Smooth muscle cell of the brain vasculature (primary cell): ENCODE results near the gene HCST.
"Not testable (repeated sequence)": the region's sequence is repeated elsewhere in the genome, so short reads cannot be mapped to it uniquely, and the experiment has no call there.

ENCODE experiments used
- DNase-seq: peaks from one replicate; pipeline ENCODE4 v3.0.0-alpha.2; 2012; ENCODE audit warnings: low read depth, low spot score

The HCST gene

DNA sequence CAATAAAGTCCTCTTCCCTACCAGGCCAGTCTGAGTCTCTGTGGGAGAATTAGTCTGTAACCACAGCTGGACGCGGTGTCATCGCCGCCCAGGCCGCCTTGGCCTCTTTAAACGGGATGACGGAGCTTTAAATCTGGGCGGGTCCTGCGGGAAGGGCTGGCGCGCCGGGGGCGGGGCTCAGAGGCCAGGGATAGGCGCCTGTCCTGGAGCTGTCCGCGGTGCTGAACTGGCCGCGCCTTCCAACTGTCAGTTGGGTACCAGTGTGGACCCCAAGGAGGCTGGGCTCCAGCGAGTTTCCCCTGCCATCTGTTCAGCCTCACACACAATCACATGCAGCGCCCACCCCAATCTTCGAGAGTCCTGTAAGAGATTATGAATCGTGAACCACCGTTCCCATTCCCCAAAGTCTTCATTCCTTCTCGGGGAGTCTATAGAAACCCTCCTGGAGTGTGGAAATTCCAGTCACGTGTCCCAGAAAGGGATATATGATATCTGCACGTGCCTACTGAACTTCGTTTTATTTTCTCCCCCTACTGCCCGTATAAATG is 22.5 kb upstream of the HCST start:
- peak; percentile 55 for DNase-seq

- peak; percentile 37 for DNase-seq
Observed at GRCh38 chr19:35882114-35882832, 20.1 kb upstream of the HCST start.

DNA sequence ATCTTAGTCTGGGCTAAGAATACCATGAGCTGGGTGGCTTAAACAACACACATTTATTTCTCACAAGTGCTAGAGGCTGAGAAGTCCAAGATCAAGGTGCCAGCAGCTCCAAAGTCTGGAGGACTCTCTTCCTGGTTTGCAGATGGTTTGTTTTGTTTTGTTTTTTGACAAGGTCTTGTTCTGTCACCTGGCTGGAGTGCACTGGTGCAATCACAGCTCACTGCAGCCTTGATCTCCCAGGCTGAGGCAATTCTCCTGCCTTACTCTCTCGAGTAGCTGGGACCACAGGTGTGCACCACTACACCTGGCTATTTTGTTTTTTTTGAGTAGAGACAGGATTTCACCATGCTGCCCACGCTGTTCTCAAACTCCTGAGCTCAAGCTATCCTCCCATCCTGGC is 18.4 kb upstream of the HCST start:
- no peak for DNase-seq

DNA sequence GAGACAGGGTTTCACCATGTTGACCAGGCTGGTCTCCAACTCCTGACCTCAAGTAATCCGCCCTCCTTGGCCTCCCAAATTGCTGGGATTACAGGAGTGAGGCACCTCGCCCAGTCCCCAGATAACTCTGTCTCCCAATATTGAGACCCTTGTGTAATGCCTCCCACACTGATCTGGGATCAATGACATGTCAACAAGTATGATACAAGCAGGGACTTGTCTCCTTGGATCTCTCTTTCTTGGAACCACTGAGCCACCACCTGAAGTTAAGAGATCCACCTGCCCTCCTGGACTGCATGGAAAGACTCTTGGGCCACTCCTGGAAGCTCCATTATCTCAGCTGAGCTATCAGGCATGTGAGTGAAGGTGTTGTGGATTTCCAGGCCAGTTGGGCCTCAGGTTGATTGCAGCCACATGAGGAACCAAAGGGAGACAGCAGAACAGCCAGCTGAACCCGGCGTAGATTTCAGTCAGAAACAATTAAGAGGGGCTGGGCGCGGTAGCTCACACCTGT is 17.0 kb upstream of the HCST start:
- DNase-seq, result no peak

- DNase-seq, result no peak
Observed at GRCh38 chr19:35885904-35886303, 16.4 kb upstream of the HCST start.

GRCh38 chr19:35887197-35887596 is 15.1 kb upstream of the HCST start:
- no peak for DNase-seq

- DNase-seq, result no peak
Observed at GRCh38 chr19:35888398-35888797, 13.9 kb upstream of the HCST start.

GRCh38 chr19:35889370-35890112 is 12.8 kb upstream of the HCST start:
- no peak for DNase-seq

DNA sequence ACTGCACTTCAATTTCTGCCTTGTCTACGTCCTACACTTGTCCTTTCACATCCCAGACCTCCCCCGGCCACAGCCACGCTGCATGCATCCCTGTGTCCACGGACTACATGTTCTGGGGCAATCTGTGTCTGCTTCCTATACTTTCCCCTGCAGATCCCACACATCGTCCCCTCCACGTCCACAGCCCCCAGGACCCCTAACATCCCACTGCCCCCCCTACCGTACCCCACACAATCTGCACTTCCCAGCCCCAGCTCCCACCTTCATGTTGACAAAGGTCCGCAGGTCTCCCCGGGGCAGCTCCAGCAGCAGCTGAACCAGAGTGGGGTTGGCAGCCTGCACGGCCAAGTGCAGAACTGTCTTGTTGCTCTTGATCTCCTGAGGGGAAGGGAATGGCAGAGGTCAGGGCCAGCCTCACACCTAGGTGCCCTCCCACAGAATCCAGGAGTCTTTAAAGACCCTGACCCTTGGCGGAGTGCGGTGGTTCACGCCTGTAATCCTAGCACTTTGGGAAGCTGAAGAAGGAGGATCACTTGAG is 12.1 kb upstream of the HCST start:
- no peak for DNase-seq

DNA sequence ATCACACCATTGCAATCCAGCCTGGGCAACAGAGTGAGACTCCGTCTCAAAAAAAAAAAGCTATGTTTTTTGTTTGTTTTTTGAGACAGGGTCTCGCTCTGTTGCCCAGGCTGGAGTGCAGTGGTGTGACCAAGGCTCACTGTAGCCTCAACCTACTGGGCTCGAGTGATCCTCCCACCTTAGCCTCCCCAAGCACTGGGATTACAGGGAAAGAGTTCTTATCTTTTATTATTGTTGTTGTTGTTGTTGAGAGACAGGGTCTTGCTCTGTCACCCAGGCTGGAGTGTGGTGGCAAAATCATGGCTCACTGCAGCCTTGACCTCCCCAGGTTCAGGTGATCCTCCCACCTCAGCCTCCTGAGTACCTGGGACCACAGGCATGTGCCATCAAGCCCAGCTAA is 10.5 kb upstream of the HCST start:
- not testable (repeated sequence) for DNase-seq

DNA sequence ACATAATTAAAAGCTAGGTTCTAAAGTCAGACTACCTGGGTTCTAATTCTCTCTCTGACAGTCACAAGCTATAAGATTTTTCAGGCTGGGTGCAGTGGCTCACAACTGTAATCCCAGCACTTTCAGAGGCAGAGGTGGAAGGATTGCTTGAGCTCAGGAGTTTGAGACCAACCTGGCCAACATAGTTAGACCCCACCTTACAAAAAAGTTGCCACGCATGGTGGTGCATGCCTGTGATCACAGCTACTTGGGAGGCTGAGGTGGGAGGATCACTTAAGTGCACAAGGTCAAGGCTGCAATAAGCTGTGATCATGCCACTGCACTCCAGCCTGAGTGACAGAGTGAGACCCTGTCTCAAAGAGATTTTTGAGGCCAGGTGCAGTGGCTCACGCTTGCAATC is 8.0 kb upstream of the HCST start:
- DNase-seq, result no peak

DNA sequence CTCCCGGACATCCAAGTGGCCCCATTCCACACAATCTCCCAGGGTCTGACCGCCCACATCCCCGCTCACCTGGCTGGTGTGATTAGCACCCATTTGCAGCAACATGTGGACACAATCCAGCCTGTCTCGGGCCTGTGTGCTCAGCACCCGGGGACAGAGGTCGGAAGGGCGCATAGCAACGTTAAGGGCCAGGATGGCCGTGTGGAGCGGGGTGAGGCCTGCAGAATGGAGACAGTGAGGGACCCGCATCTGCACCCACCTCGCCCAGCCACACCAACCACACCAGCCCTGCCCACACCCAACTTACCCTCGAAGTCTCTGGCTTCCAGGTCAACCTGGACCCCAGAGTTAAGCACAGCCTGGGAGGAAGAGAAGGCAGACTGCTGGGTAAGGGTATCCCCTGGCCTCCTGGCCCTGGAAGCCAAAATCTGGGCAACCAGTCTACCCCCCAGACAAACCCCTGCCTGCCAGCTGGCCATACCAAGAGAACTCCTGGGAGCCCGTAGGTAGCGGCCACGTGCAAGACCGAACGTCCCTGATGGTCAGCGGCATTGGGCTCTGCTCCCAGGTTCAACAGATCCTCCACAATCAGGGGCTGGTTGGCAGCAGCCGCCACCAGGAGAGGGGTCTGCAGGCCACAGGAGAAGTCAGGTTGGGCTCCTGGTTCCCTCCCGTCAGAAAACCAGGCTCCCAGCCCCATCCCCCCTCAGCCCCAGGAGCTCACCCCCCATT is 6.3 kb upstream of the HCST start:
- DNase-seq, result no peak

DNA sequence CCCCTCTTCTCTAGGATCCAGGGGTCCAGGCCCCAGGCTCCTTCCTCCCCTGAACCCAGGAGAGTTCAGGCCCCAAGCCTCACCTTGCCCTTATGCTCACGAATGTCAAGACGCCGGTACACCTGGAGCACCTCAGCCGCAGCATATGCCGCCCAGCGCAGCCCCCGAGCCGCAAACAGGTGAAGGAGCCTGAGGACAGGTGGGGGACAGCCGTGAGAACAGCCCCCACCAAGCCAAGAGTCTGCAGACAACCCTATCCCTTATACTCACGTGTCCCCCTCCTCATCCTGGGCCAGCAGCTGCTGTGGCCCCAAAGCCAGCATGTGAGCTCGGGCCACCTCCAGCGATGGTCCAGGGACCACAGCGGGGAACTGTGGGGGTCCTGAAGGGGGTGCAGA is 5.7 kb upstream of the HCST start:
- DNase-seq, result no peak

DNA sequence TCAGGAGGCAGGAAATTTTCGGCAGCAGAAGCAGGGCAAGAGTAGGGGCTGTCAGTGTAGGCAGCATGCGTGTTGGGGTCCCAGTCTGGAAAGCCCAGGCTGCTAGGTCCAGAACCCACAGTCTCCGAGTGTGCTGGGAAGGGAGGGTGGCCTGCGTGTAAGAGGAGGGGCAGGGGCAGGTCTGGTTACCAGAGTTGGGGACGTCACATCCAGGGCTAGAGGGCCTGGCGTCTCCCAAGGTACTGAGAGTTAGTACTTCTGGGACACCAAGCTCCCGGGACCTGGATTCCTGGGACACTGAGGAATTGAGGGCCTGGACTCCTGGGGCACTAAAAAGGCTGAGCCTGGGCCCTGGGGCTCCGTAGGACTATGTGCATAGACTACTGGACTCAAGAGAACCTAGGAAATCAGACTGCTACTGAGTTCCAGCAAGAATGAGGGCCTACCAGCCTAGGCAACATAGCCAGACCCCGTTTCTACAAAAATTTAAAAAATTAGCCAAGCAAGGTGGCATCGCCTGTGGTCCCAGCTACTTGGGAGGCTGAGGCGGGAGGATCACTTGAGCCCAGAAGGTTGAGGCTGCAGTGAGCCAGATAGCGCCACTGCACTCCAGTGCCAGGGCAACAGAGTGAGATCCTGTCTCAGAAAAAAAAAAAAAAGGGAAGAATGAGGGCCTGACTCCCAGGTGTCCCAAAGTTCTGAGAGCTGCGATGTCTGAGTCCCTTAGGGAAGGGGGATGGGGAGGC is 4.5 kb upstream of the HCST start:
- no peak for DNase-seq

- no peak for DNase-seq
Observed at GRCh38 chr19:35898499-35898809, 3.9 kb upstream of the HCST start.

DNA sequence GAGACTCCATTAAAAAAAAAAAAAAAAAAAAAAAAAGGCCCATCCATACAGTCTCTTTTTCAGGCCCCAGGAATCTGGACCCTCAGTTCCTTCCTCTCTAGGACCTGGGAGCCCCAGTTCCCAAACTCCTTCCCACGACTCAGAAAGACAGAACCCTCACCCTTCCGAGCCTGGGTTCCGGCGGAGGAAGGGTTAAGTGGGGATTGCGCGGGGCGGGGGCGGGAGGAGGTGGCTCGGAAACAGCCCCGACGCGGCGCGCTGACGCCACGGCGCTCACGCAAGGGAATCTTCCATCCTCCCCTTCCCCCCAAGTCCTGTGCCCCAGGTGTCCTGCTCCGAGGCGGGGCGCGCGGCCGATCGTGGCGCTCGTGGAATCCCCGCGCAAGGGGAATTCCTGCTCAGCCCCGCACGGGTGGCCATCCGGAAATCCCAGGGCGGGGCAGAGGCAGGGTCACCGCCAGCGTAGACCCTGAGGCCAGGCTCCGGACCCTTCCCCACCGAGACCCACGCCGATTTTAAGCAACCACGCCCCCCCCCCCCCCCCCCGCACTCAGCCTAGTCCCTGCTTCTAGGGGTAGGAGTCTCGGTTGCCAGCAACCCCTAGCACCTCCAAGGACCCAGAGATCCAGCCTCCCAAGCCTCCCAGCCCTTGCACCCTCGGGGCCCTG is 2.6 kb upstream of the HCST start:
- no peak for DNase-seq

- DNase-seq, result no peak
Observed at GRCh38 chr19:35901055-35901644, 1.2 kb upstream of the HCST start.

- DNase-seq, result no peak
Observed at GRCh38 chr19:35902870-35903475, 644 bp downstream of the HCST start.

- no peak for DNase-seq
Observed at GRCh38 chr19:35903550-35904179, 1.3 kb downstream of the HCST start.
